Endothelial cell of umbilical vein (primary cell): Measurements from ENCODE around the gene MYBPC1. TPM values are rescaled to one million over a fixed set of nuclear protein-coding genes. Genes with fewer than 3 reads are reported as not detected.
"Not testable (repeated sequence)": the region's sequence is repeated elsewhere in the genome, so short reads cannot be mapped to it uniquely, and the experiment has no call there.

ENCODE experiments used
- BruUV-seq: library from RNA; stranded (reverse); fragments of 400-500 nt; replicated peaks from 2 replicates; lab custom pipeline; 2021; lab: Mats Ljungman, UMichigan
- CTCF ChIA-PET: fragments of 300-600, 350-600 bp; sonication (Branson Sonifier 250); formaldehyde crosslinking; loops from one replicate; lab custom pipeline; 2021; ENCODE audit warnings: antibody characterized with exemption, inconsistent platforms; lab: Charles Lee
- POLR2A ChIA-PET: fragments of 300-600, 350-600 bp; sonication (Branson Sonifier 250); formaldehyde crosslinking; loops from one replicate; lab custom pipeline; 2021; ENCODE audit warnings: antibody characterized with exemption, inconsistent platforms; lab: Charles Lee
- DNase-seq: peaks from one replicate; pipeline ENCODE4 v3.0.0-alpha.2; 2011; ENCODE audit warnings: low read depth, low spot score
- FAIRE-seq: peaks from 2 replicates; lab custom pipeline; 2011; peaks lifted over from hg19 to GRCh38; lab: Jason Lieb, UNC
- H2AFZ ChIP-seq: 2 replicates; pipeline ENCODE4 v1.6.0; 2012; ENCODE audit warnings: low read depth, low read length, control low read depth, inconsistent platforms
- H3K27ac ChIP-seq: 2 replicates; pipeline ENCODE4 v1.5.1; 2011; ENCODE audit warnings: low read depth, mild to moderate bottlenecking, control low read depth, low read length, moderate library complexity; ENCODE audit not compliant: insufficient read depth
- H3K27me3 ChIP-seq, 2 experiments: 2 replicates each; pipeline versions ENCODE4 v1.6.0 to v1.6.1; 2011; ENCODE audit warnings: low read length in 2 of 2, mixed read lengths in 1 of 2; ENCODE audit not compliant: control insufficient read depth in 2 of 2, insufficient read depth in 2 of 2
- H3K36me3 ChIP-seq, 2 experiments: 2 replicates in 1 of 2; 3 replicates in 1 of 2; pipeline ENCODE4 v1.5.1; 2011; ENCODE audit warnings: low read length in 2 of 2, mild to moderate bottlenecking in 1 of 2, moderate library complexity in 1 of 2; ENCODE audit not compliant: control insufficient read depth in 2 of 2, insufficient read depth in 2 of 2; ENCODE audit errors: extremely low read depth in 1 of 2
- H3K4me1 ChIP-seq: 3 replicates; pipeline ENCODE4 v1.5.1; 2011; ENCODE audit warnings: mild to moderate bottlenecking, low read length; ENCODE audit not compliant: control insufficient read depth, insufficient read depth; ENCODE audit errors: extremely low read depth
- H3K4me2 ChIP-seq: 2 replicates; pipeline ENCODE4 v1.6.1; 2011; ENCODE audit warnings: low read length, control low read depth, mixed read lengths; ENCODE audit not compliant: insufficient read depth
- H3K4me3 ChIP-seq, 3 experiments: fragments of 200-600 bp in 1 of 3; sonication (generic), shearing (Covaris generic) in 1 of 3; replicated peaks in 1 of 3; 2 replicates each; pipeline ENCODE4 v1.5.1; 2011 to 2016; ENCODE audit warnings: control low read depth in 3 of 3, low read length in 3 of 3, mild to moderate bottlenecking in 2 of 3, inconsistent platforms in 1 of 3, low read depth in 1 of 3, moderate library complexity in 1 of 3; ENCODE audit not compliant: insufficient read depth in 1 of 3
- H3K79me2 ChIP-seq: 2 replicates; pipeline ENCODE4 v1.6.0; 2012; ENCODE audit warnings: low read length, inconsistent platforms; ENCODE audit not compliant: control insufficient read depth, insufficient read depth
- H3K9ac ChIP-seq: replicated peaks from 2 replicates; pipeline ENCODE3; 2011; ENCODE audit warnings: low read length, control low read depth; ENCODE audit not compliant: insufficient read depth; ENCODE audit errors: extremely low read depth
- H3K9me1 ChIP-seq: replicated peaks from 3 replicates; pipeline ENCODE4 v1.6.0; 2011; ENCODE audit warnings: mild to moderate bottlenecking, low read length; ENCODE audit not compliant: control insufficient read depth, insufficient read depth; ENCODE audit errors: extremely low read depth
- H3K9me3 ChIP-seq: replicated peaks from 2 replicates; pipeline ENCODE4 v1.5.1; 2012; ENCODE audit warnings: low read length, inconsistent platforms; ENCODE audit not compliant: control insufficient read depth, insufficient read depth
- H4K20me1 ChIP-seq: replicated peaks from 2 replicates; pipeline ENCODE3; 2011; ENCODE audit warnings: mild to moderate bottlenecking, low read length; ENCODE audit not compliant: control insufficient read depth, insufficient read depth; ENCODE audit errors: extremely low read depth
- CTCF ChIP-seq, 2 donors: IDR thresholded peaks; 1 replicate in 1 of 2; 2 replicates in 1 of 2; pipeline ENCODE4 v1.5.1; 2011; ENCODE audit warnings: low read length in 2 of 2, mild to moderate bottlenecking in 2 of 2, moderate library complexity in 2 of 2, control low read depth in 1 of 2, inconsistent platforms in 1 of 2, low read depth in 1 of 2; ENCODE audit not compliant: insufficient read depth in 1 of 2; ENCODE audit errors: extremely low read depth in 1 of 2
- EZH2 ChIP-seq: IDR thresholded peaks from 2 replicates; pipeline ENCODE4 v1.6.1; 2012; ENCODE audit warnings: borderline replicate concordance, low read depth, mild to moderate bottlenecking, moderate library complexity, low read length, inconsistent platforms; ENCODE audit not compliant: severe bottlenecking
- FOS ChIP-seq: IDR thresholded peaks from 2 replicates; pipeline ENCODE4 v1.6.1; 2011; ENCODE audit warnings: mild to moderate bottlenecking, low read length, moderate library complexity, borderline replicate concordance; ENCODE audit not compliant: insufficient read depth
- GATA2 ChIP-seq: IDR thresholded peaks from 2 replicates; pipeline ENCODE4 v1.7.0; 2011; ENCODE audit warnings: low read depth, mild to moderate bottlenecking, moderate library complexity, mixed read lengths, low read length; ENCODE audit not compliant: insufficient read length, insufficient read depth
- JUN ChIP-seq: IDR thresholded peaks from 2 replicates; pipeline ENCODE4 v1.6.1; 2011; ENCODE audit warnings: borderline replicate concordance, low read depth; ENCODE audit not compliant: insufficient read length, insufficient read depth
- MYC ChIP-seq: IDR thresholded peaks from one replicate; pipeline ENCODE4 v1.6.1; 2011; ENCODE audit warnings: mild to moderate bottlenecking, low read depth, low read length
- POLR2AphosphoS5 ChIP-seq: IDR thresholded peaks from 2 replicates; pipeline ENCODE4 v1.6.1; 2012; ENCODE audit warnings: low read depth, mild to moderate bottlenecking, control low read depth, low read length, moderate library complexity; ENCODE audit not compliant: insufficient read depth
- dilution Hi-C: fragments of 300-500 bp; cut with MboI; formaldehyde crosslinking; loops from one replicate; pipeline ENCODE4 v1.15.0; 2019; ENCODE audit warnings: low sequenced_read_pairs; ENCODE audit not compliant: extremely low pct_ligation_motif_present
- intact Hi-C: fragments of 100-400 bp; cut with micrococcal nuclease; formaldehyde crosslinking; loops from one replicate; pipeline ENCODE4 v1.10.0; 2022
- polyA plus RNA-seq, 4 experiments: library from polyadenylated mRNA; depleted of rRNA in 3 of 4; stranded (reverse) in 3 of 4; unstranded in 1 of 4; fragments of >200 nt; gene quantifications; 2 replicates each; pipeline versions ENCODE4 v1.2.1 to v1.2.3, GENCODE V29; 2011 to 2012; ENCODE audit warnings: missing spikeins in 1 of 4
- total RNA-seq: library from RNA; stranded (reverse); gene quantifications from 2 replicates; pipeline ENCODE4 v1.2.3, GENCODE V29; 2021

MYBPC1 gene
- total and polyA plus RNA-seq, 2 donors (not counting 3 experiments of a cell fraction or from before 2014, with no cell fraction given), result not detected

GRCh38 chr12:101680647-101681046, 85.9 kb downstream of the MYBPC1 start:
- FAIRE-seq (no peak), DNase-seq (no peak)
- H3K4me2 ChIP-seq, result no peak overlapping the region
- ChIA-PET POLR2A (no interaction called here), CTCF (no interaction called here)
- no peaks in the 10 kb centered on the region for H3K9me1 ChIP-seq
- no peaks in the 10 kb centered on the region for H3K79me2 ChIP-seq
- dilution Hi-C loops, result no loop called here
- H3K9ac ChIP-seq, result no peak overlapping the region
- no peak for TF ChIP-seq POLR2AphosphoS5
- no peak for TF ChIP-seq JUN
- no peak for TF ChIP-seq MYC
- TF ChIP-seq FOS, result no peak
- TF ChIP-seq CTCF (IDR thresholded peaks at IDR 0.05; ENCODE audit: extremely low read depth in 1 of 2, insufficient read depth in 1 of 2, low read depth in 1 of 2, low read length in 2 of 2), result no peak
- TF ChIP-seq GATA2, result no peak
- TF ChIP-seq EZH2, result no peak
- intact Hi-C loops, result no loop called here
- H3K36me3 ChIP-seq, result no peaks in the 10 kb centered on the region
- H3K4me1 ChIP-seq, result no peaks in the 10 kb centered on the region
- no peaks in the 10 kb centered on the region for H3K9me3 ChIP-seq
- no peak overlapping the region for H2AFZ ChIP-seq
- no peak overlapping the region for H3K4me3 ChIP-seq
- no peak overlapping the region for H3K27ac ChIP-seq
- H3K27me3 ChIP-seq, result peaks cover 3 to 9% of the 10 kb centered on the region in 2 experiments
- no peaks in the 10 kb centered on the region for H4K20me1 ChIP-seq
- no TSS peak for BruUV-seq

GRCh38 chr12:101681627-101682026, 86.9 kb downstream of the MYBPC1 start:
- DNase-seq, H3K79me2 ChIP-seq, H3K4me1 ChIP-seq, H3K36me3 ChIP-seq, H4K20me1 ChIP-seq, H3K9me1 ChIP-seq, FAIRE-seq, H2AFZ ChIP-seq, H3K9ac ChIP-seq, POLR2A ChIA-PET, BruUV-seq, H3K4me2 ChIP-seq, H3K4me3 ChIP-seq, intact Hi-C loops, dilution Hi-C loops, H3K27me3 ChIP-seq, H3K27ac ChIP-seq, H3K9me3 ChIP-seq: not testable (repeated sequence)
- CTCF ChIA-PET, result interaction anchor here (1.3 kb wide), 1 partner anchor 9 kb away, joined by 4 read pairs; no protein-coding TSS in a partner anchor
